Measurements from ENCODE around the gene ACVR1C.
"Not testable (repeated sequence)": the region's sequence is repeated elsewhere in the genome, so short reads cannot be mapped to it uniquely, and the experiment has no call there.

ACVR1C gene

DNA sequence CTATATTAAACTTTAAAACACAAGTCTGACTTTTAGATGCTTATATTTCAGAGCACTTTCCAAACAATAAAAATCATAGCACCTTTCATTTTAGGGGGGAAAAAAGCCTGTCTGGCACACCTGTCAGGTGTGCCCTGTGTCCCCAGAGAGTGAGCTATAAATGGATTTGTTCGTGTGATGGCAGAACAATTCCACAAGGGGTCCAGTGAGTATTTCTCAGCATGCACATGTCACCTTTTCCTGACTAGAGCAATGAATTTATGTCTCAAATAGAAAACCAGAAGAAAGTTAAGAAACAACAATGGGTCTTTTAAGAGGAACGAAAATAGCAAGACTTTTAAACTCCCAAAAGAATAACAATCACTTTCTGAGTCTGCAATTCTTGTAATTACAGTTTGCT, 55.9 kb downstream of the ACVR1C start:
- no peak for DNase-seq

DNA sequence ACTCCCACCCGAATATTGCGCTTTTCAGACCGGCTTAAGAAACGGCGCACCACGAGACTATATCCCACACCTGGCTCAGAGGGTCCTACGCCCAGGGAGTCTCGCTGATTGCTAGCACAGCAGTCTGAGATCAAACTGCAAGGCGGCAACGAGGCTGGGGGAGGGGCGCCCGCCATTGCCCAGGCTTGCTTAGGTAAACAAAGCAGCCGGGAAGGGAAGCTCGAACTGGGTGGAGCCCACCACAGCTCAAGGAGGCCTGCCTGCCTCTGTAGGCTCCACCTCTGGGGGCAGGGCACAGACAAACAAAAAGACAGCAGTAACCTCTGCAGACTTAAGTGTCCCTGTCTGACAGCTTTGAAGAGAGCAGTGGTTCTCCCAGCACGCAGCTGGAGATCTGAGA, 62.0 kb downstream of the ACVR1C start:
- not testable (repeated sequence) for DNase-seq

DNA sequence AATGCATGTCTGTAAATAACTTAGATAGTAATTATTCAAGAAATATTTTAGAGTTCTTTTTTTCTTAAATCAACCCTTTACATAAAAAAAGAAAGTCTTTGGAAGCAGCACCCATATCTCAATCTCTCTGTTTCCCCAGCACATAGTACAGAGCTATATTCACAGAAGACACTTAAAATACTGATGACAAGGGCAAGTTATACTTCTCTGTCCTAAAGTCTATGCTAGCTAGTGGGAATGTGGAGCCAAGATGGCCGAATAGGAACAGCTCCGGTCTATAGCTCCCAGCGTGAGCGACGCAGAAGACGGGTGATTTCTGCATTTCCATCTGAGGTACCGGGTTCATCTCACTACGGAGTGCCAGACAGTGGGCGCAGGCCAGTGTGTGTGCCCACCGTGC, 62.6 kb downstream of the ACVR1C start:
- not testable (repeated sequence) for DNase-seq

DNA sequence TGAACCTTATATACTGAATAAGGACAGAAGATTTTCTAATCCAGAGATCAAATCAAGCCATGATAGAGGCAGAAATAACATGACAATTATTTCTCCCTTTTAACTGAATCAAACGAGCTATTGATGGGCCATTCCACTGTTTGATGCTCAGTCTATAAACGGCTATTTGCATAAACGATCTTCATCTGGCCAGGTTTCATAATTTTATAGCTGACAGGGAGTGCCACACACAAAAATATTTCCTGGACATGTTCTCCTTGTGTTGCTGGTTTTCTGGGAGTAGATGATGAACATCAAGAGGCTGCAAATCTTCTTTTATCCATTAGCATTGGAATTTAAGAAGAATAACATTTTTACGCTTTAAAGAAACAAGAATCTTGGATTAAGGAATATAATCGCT, 63.1 kb downstream of the ACVR1C start:
- no peak for DNase-seq

DNA sequence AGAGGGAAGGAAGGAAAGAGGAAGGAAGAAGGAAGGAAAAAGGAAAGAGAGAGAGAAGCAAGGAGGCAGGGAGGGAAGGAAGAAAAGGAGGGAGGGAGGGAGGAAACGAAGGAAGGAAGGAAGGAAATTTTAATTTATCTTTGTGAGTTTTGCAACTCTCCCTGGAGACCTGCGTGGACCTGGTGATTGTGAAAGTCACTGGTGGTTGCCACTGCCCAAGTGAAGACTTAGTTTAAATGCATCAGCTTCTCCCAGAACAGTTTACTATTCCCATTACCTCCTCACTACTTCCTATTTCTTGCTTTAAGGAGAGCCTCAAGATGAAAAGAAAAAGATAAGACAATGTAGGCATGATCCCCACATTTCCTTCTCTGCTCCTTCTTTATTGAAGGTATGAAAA, 68.8 kb downstream of the ACVR1C start:
- no peak for DNase-seq

DNA sequence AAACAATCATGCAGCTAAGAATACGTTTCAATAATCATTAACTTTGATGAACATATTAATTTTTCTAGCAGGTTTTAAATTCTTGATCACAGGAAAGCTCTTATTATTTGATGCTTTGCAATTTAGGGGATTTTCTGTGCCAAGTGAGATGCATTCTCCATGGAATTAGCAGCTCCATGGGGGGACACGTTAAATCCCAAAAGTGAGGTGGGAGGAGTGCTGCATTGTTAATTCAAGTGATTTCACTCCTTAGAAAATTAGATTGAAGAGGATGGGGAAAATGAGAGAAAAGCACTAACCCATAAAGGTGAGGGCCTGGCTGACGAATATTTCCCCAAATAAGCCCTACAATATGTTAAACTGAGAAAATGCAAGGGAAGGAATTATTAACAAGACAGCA, 69.2 kb downstream of the ACVR1C start:
- DNase-seq = no peak

DNA sequence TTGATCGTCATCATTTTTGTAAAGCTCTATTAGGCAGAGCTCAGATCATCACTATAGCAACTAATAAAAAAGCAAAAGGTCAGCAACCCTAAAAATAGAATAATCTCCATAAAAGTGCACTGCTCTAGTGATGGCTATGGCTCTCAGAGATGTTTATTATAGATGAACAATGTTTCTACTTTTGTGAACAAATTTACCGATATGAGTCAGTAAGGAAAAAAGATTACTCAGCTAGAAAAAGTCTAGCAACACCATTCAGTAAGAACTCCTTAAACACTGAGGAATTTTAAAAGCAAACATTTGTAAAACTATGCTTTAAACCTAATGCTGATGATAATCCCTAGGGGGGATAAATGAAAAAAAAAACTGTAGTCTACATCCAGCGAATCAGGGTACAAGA, 69.6 kb downstream of the ACVR1C start:
- DNase-seq = no peak

DNA sequence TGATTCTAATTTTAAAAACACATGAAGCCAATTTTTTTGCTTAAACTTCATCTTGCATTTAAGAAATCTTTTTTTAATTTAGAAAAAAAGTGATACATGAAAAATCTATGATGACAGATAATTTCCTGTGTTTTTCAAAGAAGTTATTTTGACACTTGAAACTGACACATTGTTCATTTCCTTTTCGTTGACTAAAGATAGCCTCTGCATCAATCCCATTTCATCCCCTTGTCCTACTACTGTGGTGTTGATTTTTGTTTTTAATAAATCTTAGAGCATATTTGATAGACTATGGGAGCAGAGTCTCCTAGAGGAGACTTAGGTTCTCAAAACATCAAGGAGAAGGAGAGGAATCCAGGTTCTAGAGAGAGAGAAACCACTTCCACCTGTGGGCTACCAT, 70.9 kb downstream of the ACVR1C start:
- DNase-seq = no peak

DNA sequence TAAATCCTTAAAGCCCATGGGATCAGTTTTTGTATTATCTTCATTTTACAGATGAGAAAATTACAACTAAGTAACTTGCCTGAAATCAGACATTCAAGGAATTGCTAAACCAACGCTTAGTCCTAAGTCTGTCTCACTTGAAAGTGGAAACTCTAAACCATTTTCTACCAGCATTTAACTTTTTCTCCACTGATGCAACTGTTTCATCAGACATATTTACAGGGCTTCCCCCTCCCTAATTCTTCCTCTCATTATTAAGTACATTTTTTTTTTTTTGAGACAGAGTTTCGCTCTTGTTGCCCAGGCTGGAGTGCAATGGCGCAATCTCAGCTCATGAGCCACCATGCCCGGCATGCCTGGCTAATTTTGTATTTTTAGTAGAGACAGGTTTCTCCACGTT, 88.6 kb downstream of the ACVR1C start:
- no peak for DNase-seq

DNA sequence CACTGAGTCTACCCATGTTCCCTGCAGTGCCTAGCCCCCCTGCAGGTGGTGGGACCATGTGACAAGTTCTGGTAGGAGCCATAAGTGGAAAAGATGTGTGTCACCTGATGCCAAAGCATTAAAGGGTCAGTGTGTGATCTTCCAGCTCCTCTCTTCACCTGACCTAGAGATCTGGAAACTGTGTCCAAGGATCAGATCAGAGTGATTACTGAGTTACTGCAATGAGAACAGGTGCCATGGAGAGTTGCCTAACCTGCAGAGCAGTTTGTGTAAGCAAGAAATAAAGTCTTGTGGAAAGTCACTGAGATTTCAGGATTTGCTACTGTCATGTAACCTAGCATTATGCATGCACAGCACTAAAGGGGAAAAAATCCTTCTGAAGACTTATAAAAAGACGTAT, 90.6 kb downstream of the ACVR1C start:
- DNase-seq = no peak

DNA sequence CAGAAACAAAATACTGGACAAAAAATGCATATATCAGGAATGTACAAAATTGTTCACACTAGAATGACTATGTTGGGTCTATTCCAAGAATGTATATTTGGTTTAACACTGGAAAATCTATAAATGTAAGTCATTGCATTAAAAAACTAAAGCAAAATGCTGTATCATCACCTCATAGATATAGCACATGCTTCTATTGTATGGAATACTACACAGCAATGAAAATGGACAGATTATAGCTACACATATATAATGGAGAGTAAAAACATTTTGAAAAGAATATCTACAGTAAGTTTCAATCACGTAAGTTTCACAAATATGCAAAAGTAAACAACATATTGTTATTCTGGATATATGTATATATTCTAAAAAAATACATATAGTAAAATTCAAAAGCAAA, 91.8 kb downstream of the ACVR1C start:
- no peak for DNase-seq

DNA sequence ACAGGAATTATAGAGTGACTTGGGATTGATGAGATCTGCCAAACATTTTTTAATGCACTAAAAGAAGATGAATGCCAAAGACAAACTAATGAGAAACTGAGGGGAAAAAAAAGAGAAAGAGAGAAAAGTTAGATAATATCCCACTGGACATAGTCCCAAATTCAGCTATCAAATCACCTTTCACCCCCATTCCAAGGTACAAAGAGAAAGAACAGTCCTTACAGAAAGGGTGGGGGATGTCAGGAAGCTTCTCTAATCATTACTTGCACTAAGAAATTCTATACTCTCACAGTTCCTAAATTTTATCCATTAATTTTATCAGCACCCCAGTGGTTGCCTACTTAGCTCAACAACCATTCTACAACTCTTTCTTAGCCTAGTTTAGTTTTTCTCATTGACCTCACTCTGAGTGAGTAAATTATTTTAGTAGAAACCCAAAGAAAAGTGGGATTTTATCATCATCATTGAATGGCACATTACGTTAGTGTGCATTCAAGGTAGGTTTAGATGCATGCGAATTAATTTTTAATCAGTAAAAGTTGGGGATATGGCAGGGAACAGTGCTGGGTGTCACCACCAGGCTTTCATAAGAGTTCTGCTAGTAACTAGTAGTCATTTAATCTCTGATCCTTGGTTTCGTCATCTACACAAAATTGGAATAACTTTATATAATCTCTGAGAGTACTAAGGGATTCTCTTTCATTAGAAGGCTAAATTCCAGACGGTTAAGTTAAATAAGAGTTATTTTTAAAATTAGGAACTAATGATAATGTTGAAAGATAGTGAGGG, 99.5 kb downstream of the ACVR1C start:
- DNase-seq = no peak

DNA sequence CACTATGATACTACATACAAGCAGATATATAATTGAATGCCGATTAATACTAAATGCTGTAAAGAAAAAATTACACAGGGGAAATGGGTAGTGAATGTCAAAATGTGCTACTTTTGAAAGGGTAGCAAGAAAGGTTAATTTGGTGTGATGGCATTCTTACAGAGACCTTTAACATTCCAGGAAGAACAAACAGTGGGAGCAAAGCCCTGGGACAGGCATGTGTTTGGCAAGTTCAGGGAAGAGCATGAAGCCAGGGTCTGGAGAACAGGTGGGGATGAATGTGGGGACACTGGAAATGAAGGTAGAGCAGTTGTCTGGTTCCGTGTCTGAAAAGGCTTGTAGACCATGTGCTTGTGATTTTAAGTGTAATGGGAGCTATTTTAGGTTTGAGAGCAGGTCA, 102.6 kb downstream of the ACVR1C start:
- DNase-seq = no peak

DNA sequence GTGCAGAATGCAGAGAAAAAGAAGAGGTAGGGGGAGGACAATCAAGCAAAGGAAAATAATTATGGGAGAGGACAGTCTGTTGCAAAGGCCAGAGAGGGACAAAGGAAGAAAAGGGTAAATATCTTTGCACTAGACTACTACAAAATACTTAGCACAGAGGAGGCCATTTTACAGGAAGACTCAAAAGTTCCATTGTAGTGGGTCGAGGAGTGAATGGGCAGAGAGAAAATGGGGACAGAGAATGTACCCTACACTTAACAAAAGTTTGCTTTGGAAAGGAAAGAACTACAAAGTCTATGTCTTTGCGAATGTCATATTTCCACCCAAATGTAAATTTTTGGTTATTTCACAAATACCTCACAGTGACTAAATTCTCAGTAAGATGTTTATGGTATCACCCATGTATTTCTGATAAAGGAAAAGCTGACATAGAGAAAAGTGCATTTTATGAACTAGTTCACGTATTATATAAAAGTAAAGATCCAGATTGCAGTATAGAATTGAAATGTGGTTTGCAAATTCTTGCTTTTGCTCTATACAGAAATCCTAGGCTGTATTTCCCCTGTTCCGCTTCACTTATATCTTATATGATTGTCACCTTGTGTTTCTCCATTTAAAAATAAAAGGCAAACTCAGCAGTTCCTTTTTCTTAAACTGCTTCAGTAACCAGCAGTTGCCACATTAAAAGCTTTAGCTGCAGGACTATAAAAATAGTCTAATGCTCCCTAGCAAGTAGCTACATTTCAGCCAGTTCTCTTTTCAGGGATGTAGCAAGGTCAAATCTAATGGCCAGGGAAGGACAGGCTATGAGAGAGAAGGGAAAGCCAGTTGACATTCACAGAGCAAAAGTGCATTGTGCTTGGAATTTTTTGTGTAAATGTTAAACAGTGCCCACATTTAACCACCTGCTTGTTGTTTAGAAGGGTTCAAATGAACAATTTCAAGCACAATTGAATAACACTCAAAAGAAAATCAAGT, 105.1 kb downstream of the ACVR1C start:
- no peak for DNase-seq

DNA sequence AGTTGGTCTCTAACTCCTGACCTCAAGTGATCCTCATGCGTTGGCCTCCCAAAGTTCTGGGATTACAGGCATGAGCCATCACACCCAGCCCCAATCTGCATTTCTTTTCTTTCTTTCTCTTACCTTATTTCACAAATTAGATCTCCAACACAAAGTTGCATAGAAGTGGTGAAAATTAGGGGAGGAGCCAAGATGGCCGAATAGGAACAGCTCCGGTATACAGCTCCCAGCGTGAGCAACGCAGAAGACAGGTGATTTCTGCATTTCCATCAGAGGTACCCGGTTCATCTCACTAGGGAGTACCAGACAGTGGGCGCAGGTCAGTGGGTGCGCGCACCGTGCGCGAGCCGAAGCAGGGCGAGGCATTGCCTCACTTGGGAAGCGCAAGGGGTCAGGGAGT, 113.7 kb downstream of the ACVR1C start:
- not testable (repeated sequence) for DNase-seq

DNA sequence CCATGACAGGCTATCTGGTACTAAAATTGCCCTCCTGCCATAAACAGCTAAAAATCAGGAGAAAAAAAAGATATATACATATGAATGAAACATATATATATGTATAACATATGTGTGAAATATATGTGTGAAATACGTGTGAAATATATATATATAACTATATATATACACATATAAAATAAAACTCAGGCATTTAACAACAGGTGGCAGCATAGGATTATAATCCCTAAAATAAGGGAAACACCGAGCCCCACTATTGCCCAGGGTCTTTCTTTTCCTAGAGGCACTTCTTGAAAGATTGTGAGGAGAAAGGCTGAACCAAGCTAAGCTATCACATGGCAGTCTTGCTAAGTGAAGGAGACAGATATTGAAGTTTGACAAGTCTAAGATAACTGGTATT, 118.9 kb downstream of the ACVR1C start:
- DNase-seq = no peak

DNA sequence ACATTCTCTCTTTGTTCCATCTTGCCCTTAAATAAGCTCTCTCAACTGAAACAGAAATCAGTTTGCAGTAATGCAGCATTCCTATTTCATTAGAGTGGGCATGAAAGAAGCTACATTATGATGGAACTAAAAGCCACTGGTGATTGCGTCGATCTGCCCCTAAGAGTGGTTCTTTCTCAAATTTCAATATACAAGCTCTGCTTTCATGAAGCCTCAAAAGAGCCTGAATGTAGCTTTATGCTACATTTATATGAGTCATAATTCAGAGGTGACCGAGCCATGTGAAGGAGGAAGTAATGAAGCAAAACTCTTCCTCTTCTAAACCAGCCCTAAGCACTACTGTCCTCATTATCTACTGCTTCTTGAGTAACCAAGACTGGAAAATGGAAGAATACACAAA, 120.0 kb downstream of the ACVR1C start:
- no peak for DNase-seq

DNA sequence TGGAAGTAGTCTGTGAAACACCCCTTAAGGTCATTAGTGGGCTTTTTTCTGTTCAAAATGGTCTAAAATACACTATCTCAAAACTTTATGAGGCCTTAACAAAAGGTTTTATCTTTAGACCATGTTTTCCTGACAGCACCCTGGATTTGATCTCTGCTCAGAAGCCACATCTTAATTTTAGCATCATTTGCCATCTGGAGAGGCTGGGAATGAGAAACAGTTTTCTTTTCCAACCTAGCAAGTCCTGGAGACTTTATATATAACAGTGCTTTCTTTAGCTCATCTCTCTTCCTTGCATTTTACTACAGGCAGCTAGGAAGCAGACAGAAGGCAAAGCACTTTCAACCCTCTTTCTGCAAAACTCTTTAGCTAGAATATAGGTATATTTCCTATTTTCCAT, 122.1 kb downstream of the ACVR1C start:
- DNase-seq = no peak

DNA sequence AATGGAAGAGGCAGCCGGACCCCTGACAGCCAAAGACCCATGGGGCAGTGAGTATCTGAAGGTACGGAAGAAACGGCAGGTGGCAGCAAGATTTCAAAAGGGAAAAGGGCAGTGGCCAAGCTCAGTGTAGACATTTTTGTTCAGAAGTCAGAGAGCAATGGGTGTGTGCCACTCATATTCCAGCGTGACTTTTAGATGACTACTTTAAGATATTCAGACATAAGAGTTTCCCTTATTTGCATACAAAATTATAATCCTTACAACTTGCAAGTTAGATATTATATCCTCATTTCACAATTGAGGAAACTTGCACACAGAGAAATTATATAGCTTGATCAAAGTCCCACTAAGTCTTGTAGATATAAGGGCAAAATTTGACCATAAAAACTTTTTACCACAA, 124.0 kb downstream of the ACVR1C start:
- no peak for DNase-seq

DNA sequence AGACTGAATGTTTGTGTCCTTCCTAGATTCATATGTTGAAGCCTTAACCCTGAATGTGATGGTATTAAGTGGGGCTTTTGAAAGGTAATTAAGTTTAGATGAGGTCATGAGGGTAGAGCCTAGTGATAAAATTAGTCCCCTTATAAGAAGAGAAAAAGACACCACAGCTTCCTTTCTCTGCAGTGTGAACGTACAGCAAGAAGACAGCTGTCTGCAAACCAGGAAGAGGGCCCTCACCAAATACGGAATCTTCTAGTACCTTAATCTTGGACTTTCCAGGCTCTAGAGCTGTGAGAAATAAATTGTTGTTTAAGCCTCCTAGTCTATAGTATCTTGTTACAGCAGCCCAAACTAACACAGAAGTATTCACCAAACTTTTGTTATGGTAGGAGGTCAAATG, 127.6 kb downstream of the ACVR1C start:
- no peak for DNase-seq

DNA sequence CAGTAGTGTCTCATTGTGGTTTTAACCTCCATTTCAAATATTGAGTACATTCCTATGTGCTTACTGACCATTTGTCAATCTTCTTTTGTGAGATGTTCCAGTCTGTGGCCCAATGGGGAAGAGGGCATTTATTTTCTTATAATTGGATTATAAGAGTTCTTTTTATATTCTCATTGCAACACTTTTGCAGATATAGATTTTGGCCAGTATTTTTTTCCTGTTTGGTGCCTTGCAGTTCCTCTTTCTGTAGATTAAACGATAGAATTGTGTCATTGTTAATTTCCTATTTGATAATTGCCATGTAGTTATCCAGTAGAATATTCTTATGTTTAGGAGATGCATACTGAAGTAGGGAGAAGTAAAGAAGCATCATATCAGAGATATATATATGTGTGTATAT, 128.3 kb downstream of the ACVR1C start:
- DNase-seq = no peak

DNA sequence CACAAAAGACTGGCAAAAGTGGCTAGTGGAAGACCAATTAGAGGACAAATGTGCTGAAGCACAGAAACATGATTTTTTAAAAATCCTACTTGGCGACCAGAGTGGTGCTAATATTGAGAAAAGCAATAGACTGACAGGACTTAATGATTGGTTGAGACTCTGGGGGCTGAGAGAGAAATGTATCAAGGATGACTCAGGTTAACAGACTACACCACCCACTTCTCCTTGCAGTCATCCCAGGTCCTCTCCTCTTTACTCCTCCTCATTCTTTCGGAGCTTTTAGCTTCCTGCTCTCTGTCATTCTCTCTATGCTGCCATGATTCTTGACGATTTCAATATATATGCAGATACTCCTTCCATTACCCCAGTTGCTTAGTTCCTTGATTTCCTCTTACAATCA, 130.2 kb downstream of the ACVR1C start:
- no peak for DNase-seq

DNA sequence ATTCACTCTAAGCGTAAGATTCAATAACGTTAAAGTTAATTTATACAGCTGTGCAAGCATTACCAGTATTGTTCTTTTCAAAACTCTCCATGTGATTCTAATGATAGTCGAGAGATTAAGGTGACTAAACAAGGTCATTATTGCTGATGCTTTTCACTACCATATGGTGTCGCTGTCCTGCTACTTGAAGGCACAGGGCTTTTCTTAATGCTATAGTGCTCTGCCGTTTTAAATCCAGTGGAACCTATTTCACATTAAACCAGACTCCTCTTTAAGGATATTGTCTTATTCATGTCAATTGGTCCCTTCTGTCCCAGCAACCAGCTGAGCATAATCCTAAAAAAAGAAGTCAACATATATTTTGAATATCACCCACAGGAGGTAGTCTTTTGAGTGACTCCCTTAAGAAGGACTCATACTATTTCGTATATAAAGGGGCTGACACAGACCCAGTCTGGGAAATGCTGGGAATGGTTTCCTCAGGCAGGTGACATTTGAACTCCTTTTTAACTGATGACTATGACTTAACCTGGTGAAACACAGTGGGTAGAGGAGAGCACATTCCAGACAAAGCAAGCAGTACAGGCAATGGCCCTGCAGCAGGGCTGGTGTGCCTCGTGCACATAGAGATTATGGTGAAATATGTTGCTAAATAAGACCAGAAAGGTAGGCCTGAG, 130.9 kb downstream of the ACVR1C start:
- DNase-seq = no peak

All from activated naive CD4-positive, alpha-beta T cell treated with anti-CD3 and anti-CD28 coated beads, Interleukin-2, amount 50 U/mL, for 16 hours (primary cell).